Fibroblast of lung (primary cell): ENCODE results near the gene GRID1. TPM values are rescaled to one million over a fixed set of nuclear protein-coding genes. Genes with fewer than 3 reads are reported as not detected.

Experiments
- DNase-seq, 2 donors: peaks; one replicate each; pipeline versions ENCODE4 v3.0.0 to v3.0.0-alpha.2; 2010; ENCODE audit warnings: low read depth in 2 of 2
- H2AFZ ChIP-seq: 2 replicates; pipeline ENCODE4 v1.5.1; 2012; ENCODE audit warnings: low read length, control low read depth, inconsistent platforms
- H3K27ac ChIP-seq: 2 replicates; pipeline ENCODE4 v1.5.1; 2011; ENCODE audit warnings: low read length, control low read depth; ENCODE audit not compliant: insufficient read depth
- H3K27me3 ChIP-seq: 2 replicates; pipeline ENCODE4 v1.5.1; 2011; ENCODE audit warnings: mild to moderate bottlenecking, low read length; ENCODE audit not compliant: control insufficient read depth, insufficient read depth
- H3K36me3 ChIP-seq: 2 replicates; pipeline ENCODE4 v1.5.1; 2011; ENCODE audit warnings: low read length; ENCODE audit not compliant: control insufficient read depth, insufficient read depth
- H3K4me1 ChIP-seq: 2 replicates; pipeline ENCODE4 v1.5.1; 2011; ENCODE audit warnings: low read length; ENCODE audit not compliant: control insufficient read depth, insufficient read depth; ENCODE audit errors: extremely low read depth
- H3K4me2 ChIP-seq: 2 replicates; pipeline ENCODE4 v1.5.1; 2011; ENCODE audit warnings: low read length, control low read depth; ENCODE audit not compliant: insufficient read depth; ENCODE audit errors: extremely low read depth
- H3K4me3 ChIP-seq, 4 experiments: fragments of 200-600 bp in 1 of 4; sonication (generic) in 1 of 4; replicated peaks in 1 of 4; 2 replicates each; pipeline ENCODE4 v1.5.1; 2011 to 2016; ENCODE audit warnings: low read length in 4 of 4, low read depth in 3 of 4, mild to moderate bottlenecking in 3 of 4, control low read depth in 2 of 4, inconsistent platforms in 1 of 4, mixed read lengths in 1 of 4; ENCODE audit not compliant: insufficient read depth in 1 of 4; ENCODE audit errors: control extremely low read depth in 1 of 4
- H3K79me2 ChIP-seq: 2 replicates; pipeline ENCODE4 v1.5.1; 2012; ENCODE audit warnings: mild to moderate bottlenecking, low read length, inconsistent platforms; ENCODE audit not compliant: control insufficient read depth, insufficient read depth
- H3K9ac ChIP-seq: 2 replicates; pipeline ENCODE4 v1.5.1; 2011; ENCODE audit warnings: mild to moderate bottlenecking, low read length, control low read depth; ENCODE audit not compliant: insufficient read depth
- H3K9me3 ChIP-seq: 2 replicates; pipeline ENCODE4 v1.5.1; 2012; ENCODE audit warnings: low read depth, low read length; ENCODE audit not compliant: control insufficient read depth, insufficient read depth
- H4K20me1 ChIP-seq: 2 replicates; pipeline ENCODE4 v1.5.1; 2011; ENCODE audit warnings: low read length; ENCODE audit not compliant: control insufficient read depth, insufficient read depth; ENCODE audit errors: extremely low read depth
- EZH2 ChIP-seq: IDR thresholded peaks from 2 replicates; pipeline ENCODE4 v1.5.1; 2012; ENCODE audit warnings: low read length, control low read depth, mild to moderate bottlenecking; ENCODE audit errors: missing control alignments
- polyA plus RNA-seq, 2 donors: library from polyadenylated mRNA; depleted of rRNA in 1 of 2; stranded (reverse) in 1 of 2; unstranded in 1 of 2; fragments of >200 nt; gene quantifications; 2 replicates each; pipeline ENCODE4 v1.2.1, GENCODE V29; 2011 to 2012; ENCODE audit warnings: missing spikeins in 1 of 2
- total RNA-seq: library from RNA; depleted of rRNA; stranded (reverse); fragments of >200 nt; gene quantifications from 2 replicates; pipeline ENCODE4 v1.2.1, GENCODE V29; 2014
- TF ChIP-seq, protein P1 (sequence below), 2 donors: IDR thresholded peaks in 1 of 2; conservative IDR thresholded peaks in 1 of 2; 1 replicate in 1 of 2; 2 replicates in 1 of 2; pipeline ENCODE4 v1.5.1; 2011 to 2012; ENCODE audit warnings: low read length in 2 of 2, control low read depth in 1 of 2, inconsistent platforms in 1 of 2, low read depth in 1 of 2, mild to moderate bottlenecking in 1 of 2

GRID1 gene
- total and polyA plus RNA-seq, 2 donors (not counting 1 experiment from before 2014, with no cell fraction given): 0.03 to 0.33 TPM

- H3K4me2 ChIP-seq: no peak overlapping the region
- H3K4me3 ChIP-seq: no peak overlapping the region
- H4K20me1 ChIP-seq: no peaks in the 10 kb centered on the region
- H3K27ac ChIP-seq: no peak overlapping the region
- H3K4me1 ChIP-seq: no peaks in the 10 kb centered on the region
- no peak overlapping the region for H3K9ac ChIP-seq
- H3K27me3 ChIP-seq: no peaks in the 10 kb centered on the region
- no peak for DNase-seq
- no peaks in the 10 kb centered on the region for H3K36me3 ChIP-seq
- TF ChIP-seq, protein P1, sequence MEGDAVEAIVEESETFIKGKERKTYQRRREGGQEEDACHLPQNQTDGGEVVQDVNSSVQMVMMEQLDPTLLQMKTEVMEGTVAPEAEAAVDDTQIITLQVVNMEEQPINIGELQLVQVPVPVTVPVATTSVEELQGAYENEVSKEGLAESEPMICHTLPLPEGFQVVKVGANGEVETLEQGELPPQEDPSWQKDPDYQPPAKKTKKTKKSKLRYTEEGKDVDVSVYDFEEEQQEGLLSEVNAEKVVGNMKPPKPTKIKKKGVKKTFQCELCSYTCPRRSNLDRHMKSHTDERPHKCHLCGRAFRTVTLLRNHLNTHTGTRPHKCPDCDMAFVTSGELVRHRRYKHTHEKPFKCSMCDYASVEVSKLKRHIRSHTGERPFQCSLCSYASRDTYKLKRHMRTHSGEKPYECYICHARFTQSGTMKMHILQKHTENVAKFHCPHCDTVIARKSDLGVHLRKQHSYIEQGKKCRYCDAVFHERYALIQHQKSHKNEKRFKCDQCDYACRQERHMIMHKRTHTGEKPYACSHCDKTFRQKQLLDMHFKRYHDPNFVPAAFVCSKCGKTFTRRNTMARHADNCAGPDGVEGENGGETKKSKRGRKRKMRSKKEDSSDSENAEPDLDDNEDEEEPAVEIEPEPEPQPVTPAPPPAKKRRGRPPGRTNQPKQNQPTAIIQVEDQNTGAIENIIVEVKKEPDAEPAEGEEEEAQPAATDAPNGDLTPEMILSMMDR (conservative IDR thresholded peaks at IDR 0.05 in 1 of 2, IDR thresholded peaks at IDR 0.05 in 1 of 2; ENCODE audit: low read depth in 1 of 2, low read length in 2 of 2): no peak
- TF ChIP-seq EZH2: no peak
- no peaks in the 10 kb centered on the region for H3K9me3 ChIP-seq
- H3K79me2 ChIP-seq: no peaks in the 10 kb centered on the region
- no peak overlapping the region for H2AFZ ChIP-seq
Measured at GRCh38 chr10:86072413-86072812, 294.2 kb downstream of the GRID1 start.

DNA sequence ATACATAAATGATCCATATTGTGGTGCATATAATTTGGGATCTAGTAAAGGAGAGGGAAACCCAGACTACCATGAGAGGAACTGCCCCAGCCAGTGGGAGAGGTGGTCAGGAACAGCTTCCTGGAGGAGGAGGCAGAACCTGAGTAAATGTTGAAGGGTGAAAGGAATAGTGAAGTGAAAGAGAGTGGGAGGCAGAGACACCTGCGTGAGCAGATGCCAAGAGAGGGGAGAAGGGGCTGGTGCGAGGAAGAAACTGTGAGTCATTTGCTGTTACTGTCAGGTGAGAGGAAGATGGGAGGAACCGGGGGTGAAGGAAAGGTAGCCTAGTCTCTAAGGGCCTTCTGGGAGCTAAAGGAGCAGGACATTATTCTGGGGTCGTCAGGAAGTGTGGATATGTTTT, 294.8 kb downstream of the GRID1 start:
- H3K4me1 ChIP-seq: no peaks in the 10 kb centered on the region
- H3K4me2 ChIP-seq: no peak overlapping the region
- no peaks in the 10 kb centered on the region for H3K79me2 ChIP-seq
- H4K20me1 ChIP-seq: no peaks in the 10 kb centered on the region
- TF ChIP-seq, protein P1 (conservative IDR thresholded peaks at IDR 0.05 in 1 of 2, IDR thresholded peaks at IDR 0.05 in 1 of 2; ENCODE audit: low read depth in 1 of 2, low read length in 2 of 2): no peak
- TF ChIP-seq EZH2: no peak
- no peak overlapping the region for H3K4me3 ChIP-seq
- no peak overlapping the region for H3K27ac ChIP-seq
- no peaks in the 10 kb centered on the region for H3K9me3 ChIP-seq
- no peak for DNase-seq
- H3K27me3 ChIP-seq: no peaks in the 10 kb centered on the region
- no peak overlapping the region for H2AFZ ChIP-seq
- no peak overlapping the region for H3K9ac ChIP-seq
- H3K36me3 ChIP-seq: no peaks in the 10 kb centered on the region

DNA sequence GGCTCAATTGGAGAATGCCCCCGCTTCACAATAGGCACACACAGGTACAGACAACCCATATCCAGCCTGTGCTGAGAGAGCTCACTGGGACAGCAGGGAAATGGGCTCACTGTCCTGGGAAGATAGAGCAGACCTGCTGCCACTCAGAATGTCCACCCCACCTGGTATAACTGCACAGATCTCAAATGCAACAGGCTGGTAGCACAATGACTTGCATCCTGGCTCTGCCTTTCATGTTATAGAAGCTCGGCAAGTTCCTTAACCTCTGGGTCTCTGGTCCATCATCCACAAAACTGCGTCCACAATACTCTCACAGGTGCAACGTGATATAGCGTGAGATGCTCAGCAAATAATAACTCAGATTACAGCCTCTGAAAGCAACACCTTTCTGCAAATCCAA, 295.4 kb downstream of the GRID1 start:
- TF ChIP-seq EZH2: no peak
- TF ChIP-seq, protein P1 (conservative IDR thresholded peaks at IDR 0.05 in 1 of 2, IDR thresholded peaks at IDR 0.05 in 1 of 2; ENCODE audit: low read depth in 1 of 2, low read length in 2 of 2): no peak
- no peak overlapping the region for H3K27ac ChIP-seq
- H3K36me3 ChIP-seq: no peaks in the 10 kb centered on the region
- no peak for DNase-seq
- no peak overlapping the region for H3K4me3 ChIP-seq
- H3K27me3 ChIP-seq: no peaks in the 10 kb centered on the region
- no peaks in the 10 kb centered on the region for H3K79me2 ChIP-seq
- H4K20me1 ChIP-seq: no peaks in the 10 kb centered on the region
- H3K9me3 ChIP-seq: no peaks in the 10 kb centered on the region
- H2AFZ ChIP-seq: no peak overlapping the region
- no peak overlapping the region for H3K9ac ChIP-seq
- H3K4me2 ChIP-seq: no peak overlapping the region
- no peaks in the 10 kb centered on the region for H3K4me1 ChIP-seq
